Iris pigment epithelial cell (primary cell): Measurements from ENCODE around the gene ARFGAP1.
A peak's percentile ranks its signal among the peaks of the same experiment; 100 is the strongest.

ENCODE experiments used
- DNase-seq: peaks from one replicate; pipeline ENCODE4 v3.0.0-alpha.2; 2011; ENCODE audit warnings: low read depth

The ARFGAP1 gene

GRCh38 chr20:63309261-63310071 lies 36.9 kb downstream of the ARFGAP1 start:
- DNase-seq: peak; percentile 23

- DNase-seq: no peak
Observed at GRCh38 chr20:63310265-63310991, 37.8 kb downstream of the ARFGAP1 start.

- DNase-seq: no peak
Observed at GRCh38 chr20:63311186-63311832, 38.7 kb downstream of the ARFGAP1 start.

- no peak for DNase-seq
Observed at GRCh38 chr20:63311833-63312243, 39.2 kb downstream of the ARFGAP1 start.

GRCh38 chr20:63312273-63312672 lies 39.7 kb downstream of the ARFGAP1 start:
- no peak for DNase-seq

- no peak for DNase-seq
Observed at GRCh38 chr20:63312690-63313348, 40.2 kb downstream of the ARFGAP1 start.

GRCh38 chr20:63313349-63314014 lies 40.9 kb downstream of the ARFGAP1 start:
- no peak for DNase-seq

- no peak for DNase-seq
Observed at GRCh38 chr20:63314015-63314471, 41.4 kb downstream of the ARFGAP1 start.

- no peak for DNase-seq
Observed at GRCh38 chr20:63314566-63315239, 42.1 kb downstream of the ARFGAP1 start.

GRCh38 chr20:63315240-63315689 lies 42.7 kb downstream of the ARFGAP1 start:
- DNase-seq: no peak

- DNase-seq: no peak
Observed at GRCh38 chr20:63315731-63316491, 43.3 kb downstream of the ARFGAP1 start.

- no peak for DNase-seq
Observed at GRCh38 chr20:63316502-63316921, 43.9 kb downstream of the ARFGAP1 start.

GRCh38 chr20:63317061-63317460 lies 44.4 kb downstream of the ARFGAP1 start:
- DNase-seq: no peak

GRCh38 chr20:63317601-63318291 lies 45.1 kb downstream of the ARFGAP1 start:
- DNase-seq: no peak

GRCh38 chr20:63318391-63319163 lies 46.0 kb downstream of the ARFGAP1 start:
- no peak for DNase-seq

- no peak for DNase-seq
Observed at GRCh38 chr20:63319164-63320040, 46.8 kb downstream of the ARFGAP1 start.

- no peak for DNase-seq
Observed at GRCh38 chr20:63320041-63320511, 47.5 kb downstream of the ARFGAP1 start.
